HepG2 (cell line): ENCODE measurements around the gene RBBP8NL. TPM values are rescaled to one million over a fixed set of nuclear protein-coding genes. Genes with fewer than 3 reads are reported as not detected.
A peak's percentile ranks its signal among the peaks of the same experiment; 100 is the strongest.

Experiments used
- BCL6 ChIP-seq: IDR thresholded peaks from 2 replicates; pipeline ENCODE4 v1.6.1; 2016; ENCODE audit warnings: missing genetic modification reagents, missing compliant biosample characterization
- FOXM1 ChIP-seq: sonication (generic); formaldehyde crosslinking; IDR thresholded peaks from 2 replicates; pipeline ENCODE4 v1.5.0; 2020; ENCODE audit warnings: missing genetic modification reagents
- HOXA3 ChIP-seq: sonication (generic); formaldehyde crosslinking; IDR thresholded peaks from 2 replicates; pipeline ENCODE4 v1.5.0; 2020; ENCODE audit warnings: missing genetic modification reagents
- NCOR1 ChIP-seq: fragments of 200-600 bp; sonication (generic); IDR thresholded peaks from 2 replicates; pipeline ENCODE4 v1.7.0; 2017; ENCODE audit warnings: antibody characterized with exemption, low read length, borderline replicate concordance
- NFATC3 ChIP-seq: sonication (generic); formaldehyde crosslinking; IDR thresholded peaks from 2 replicates; pipeline ENCODE4 v1.5.1; 2020; ENCODE audit warnings: mild to moderate bottlenecking, missing genetic modification reagents
- PAXIP1 ChIP-seq: sonication (generic); formaldehyde crosslinking; conservative IDR thresholded peaks from 2 replicates; pipeline ENCODE4 v1.4.0; 2020; ENCODE audit warnings: mild to moderate bottlenecking, missing genetic modification reagents, moderate library complexity
- POLR2G ChIP-seq: fragments of 200-400 bp; formaldehyde crosslinking; IDR thresholded peaks from 2 replicates; pipeline ENCODE4 v1.6.1; 2018; ENCODE audit warnings: mild to moderate bottlenecking, low read depth, low read length, moderate library complexity
- PRMT3 ChIP-seq: sonication (generic); formaldehyde crosslinking; IDR thresholded peaks from 2 replicates; pipeline ENCODE4 v1.8.1; 2022; ENCODE audit warnings: low read depth, mild to moderate bottlenecking, moderate library complexity, missing genetic modification reagents, borderline replicate concordance
- SAFB2 ChIP-seq: sonication (generic); formaldehyde crosslinking; IDR thresholded peaks from 2 replicates; pipeline ENCODE4 v1.5.1; 2020; ENCODE audit warnings: missing genetic modification reagents, low read depth, mild to moderate bottlenecking, borderline replicate concordance
- STAT5B ChIP-seq: sonication (generic); formaldehyde crosslinking; IDR thresholded peaks from 2 replicates; pipeline ENCODE4 v1.4.0; 2020; ENCODE audit warnings: missing genetic modification reagents
- ZNF142 ChIP-seq: sonication (generic); formaldehyde crosslinking; IDR thresholded peaks from 2 replicates; pipeline ENCODE4 v1.4.0; 2020; ENCODE audit warnings: missing genetic modification reagents
- ZNF274 ChIP-seq: sonication (generic); formaldehyde crosslinking; IDR thresholded peaks from 2 replicates; pipeline ENCODE4 v1.5.1; 2020; ENCODE audit warnings: mild to moderate bottlenecking, missing genetic modification reagents
- ZNF598 ChIP-seq: sonication (generic); formaldehyde crosslinking; IDR thresholded peaks from 2 replicates; pipeline ENCODE4 v1.5.1; 2020; ENCODE audit warnings: mild to moderate bottlenecking, missing genetic modification reagents, borderline replicate concordance
- ZNF850 ChIP-seq: sonication (generic); formaldehyde crosslinking; conservative IDR thresholded peaks from 2 replicates; pipeline ENCODE4 v1.9.0; 2021; ENCODE audit warnings: mild to moderate bottlenecking, missing genetic modification reagents
- polyA plus RNA-seq, 8 experiments: library from polyadenylated mRNA; depleted of rRNA in 3 of 8; stranded (reverse) in 7 of 8; unstranded in 1 of 8; fragments of >200 nt; fragmentation: Illumina TruSeq in 4 of 8; extraction: Trizol in 4 of 8; gene quantifications; 2 replicates each; pipeline versions ENCODE4 v1.2.1 to v1.2.3, GENCODE V29; 2011 to 2016; ENCODE audit warnings: low read depth in 4 of 8, missing spikeins in 1 of 8, mixed read lengths in 1 of 8; ENCODE audit not compliant: insufficient read depth in 1 of 8
- total RNA-seq, 5 experiments: library from RNA; depleted of rRNA; stranded (reverse); fragments of >200 nt; fragmentation: Illumina TruSeq; extraction: Trizol; gene quantifications; 2 replicates each; pipeline ENCODE4 v1.2.3, GENCODE V29; 2016; ENCODE audit warnings: low read depth in 1 of 5
- TF ChIP-seq, protein P1 (sequence below): sonication (generic); formaldehyde crosslinking; IDR thresholded peaks from 2 replicates; pipeline ENCODE4 v1.4.0; 2020; ENCODE audit warnings: missing genetic modification reagents, borderline replicate concordance
- TF ChIP-seq, protein P2 (sequence below): sonication (generic); formaldehyde crosslinking; IDR thresholded peaks from 2 replicates; pipeline ENCODE4 v1.4.0; 2020; ENCODE audit warnings: missing genetic modification reagents, borderline replicate concordance

RBBP8NL gene
- total and polyA plus RNA-seq, 2 of the 13 experiments (the other 11 are each of a cell fraction or from before 2014, with no cell fraction given), result 0.69 to 0.86 TPM

- TF ChIP-seq POLR2G, result no peak; the same call in 1 of the 2 replicates
- TF ChIP-seq NCOR1, result peak; percentile 70; the same call in 1 of the 2 replicates
- TF ChIP-seq HOXA3, result peak; percentile 29; the same call in 1 of the 2 replicates
- TF ChIP-seq, protein P1, sequence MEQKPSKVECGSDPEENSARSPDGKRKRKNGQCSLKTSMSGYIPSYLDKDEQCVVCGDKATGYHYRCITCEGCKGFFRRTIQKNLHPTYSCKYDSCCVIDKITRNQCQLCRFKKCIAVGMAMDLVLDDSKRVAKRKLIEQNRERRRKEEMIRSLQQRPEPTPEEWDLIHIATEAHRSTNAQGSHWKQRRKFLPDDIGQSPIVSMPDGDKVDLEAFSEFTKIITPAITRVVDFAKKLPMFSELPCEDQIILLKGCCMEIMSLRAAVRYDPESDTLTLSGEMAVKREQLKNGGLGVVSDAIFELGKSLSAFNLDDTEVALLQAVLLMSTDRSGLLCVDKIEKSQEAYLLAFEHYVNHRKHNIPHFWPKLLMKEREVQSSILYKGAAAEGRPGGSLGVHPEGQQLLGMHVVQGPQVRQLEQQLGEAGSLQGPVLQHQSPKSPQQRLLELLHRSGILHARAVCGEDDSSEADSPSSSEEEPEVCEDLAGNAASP (CRISPR knock-in tag), result no peak
- TF ChIP-seq PAXIP1 (CRISPR knock-in tag), result no peak; the same call in 1 of the 2 replicates
- no peak for TF ChIP-seq PRMT3 (CRISPR knock-in tag)
- TF ChIP-seq ZNF598, result peak; percentile 82
- no peak for TF ChIP-seq NFATC3 (CRISPR knock-in tag)
- TF ChIP-seq FOXM1 (CRISPR knock-in tag), result no peak
- no peak for TF ChIP-seq SAFB2 (CRISPR knock-in tag)
- TF ChIP-seq BCL6 (CRISPR knock-in tag), result peak; percentile 92
- TF ChIP-seq ZNF850 (CRISPR knock-in tag), result 0 out of 2 replicates have a peak, but pooled peaks have one; percentile 60
- peak; percentile 93 for TF ChIP-seq ZNF274 (CRISPR knock-in tag)
- TF ChIP-seq, protein P2, sequence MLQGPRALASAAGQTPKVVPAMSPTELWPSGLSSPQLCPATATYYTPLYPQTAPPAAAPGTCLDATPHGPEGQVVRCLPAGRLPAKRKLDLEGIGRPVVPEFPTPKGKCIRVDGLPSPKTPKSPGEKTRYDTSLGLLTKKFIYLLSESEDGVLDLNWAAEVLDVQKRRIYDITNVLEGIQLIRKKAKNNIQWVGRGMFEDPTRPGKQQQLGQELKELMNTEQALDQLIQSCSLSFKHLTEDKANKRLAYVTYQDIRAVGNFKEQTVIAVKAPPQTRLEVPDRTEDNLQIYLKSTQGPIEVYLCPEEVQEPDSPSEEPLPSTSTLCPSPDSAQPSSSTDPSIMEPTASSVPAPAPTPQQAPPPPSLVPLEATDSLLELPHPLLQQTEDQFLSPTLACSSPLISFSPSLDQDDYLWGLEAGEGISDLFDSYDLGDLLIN, result 0 out of 2 replicates have a peak, but pooled peaks have one; percentile 33
- TF ChIP-seq STAT5B, result 0 out of 2 replicates have a peak, but pooled peaks have one; percentile 52
- peak; percentile 58; the same call in 1 of the 2 replicates for TF ChIP-seq ZNF142
These were observed 45.0 kb upstream of the RBBP8NL start (continued) for GRCh38 chr20:62472138-62472940.
